ENCODE data around the gene SPRR4.
"Not testable (repeated sequence)": the region's sequence is repeated elsewhere in the genome, so short reads cannot be mapped to it uniquely, and the experiment has no call there.

SPRR4 gene

DNA sequence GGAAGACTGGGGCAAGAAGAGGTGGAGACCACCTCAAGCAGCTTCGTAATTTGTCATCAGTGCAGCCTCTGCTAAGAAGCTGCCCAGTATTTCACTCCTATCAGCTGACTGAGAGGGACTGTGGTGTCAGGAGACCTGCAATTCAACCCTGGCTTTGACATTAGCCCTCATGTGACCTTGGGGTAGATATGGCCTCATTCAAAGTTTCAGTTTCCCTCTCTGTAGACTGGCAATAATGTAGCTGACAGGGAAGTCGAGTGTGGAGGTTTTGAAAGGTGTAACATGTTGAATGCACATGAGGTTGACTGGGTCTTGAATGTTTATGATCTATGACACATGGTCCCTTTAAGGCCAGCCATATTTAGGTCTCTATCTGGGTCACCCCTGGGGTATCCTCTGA lies 2.2 kb upstream of the SPRR4 start:
- DNase-seq: no peak

DNA sequence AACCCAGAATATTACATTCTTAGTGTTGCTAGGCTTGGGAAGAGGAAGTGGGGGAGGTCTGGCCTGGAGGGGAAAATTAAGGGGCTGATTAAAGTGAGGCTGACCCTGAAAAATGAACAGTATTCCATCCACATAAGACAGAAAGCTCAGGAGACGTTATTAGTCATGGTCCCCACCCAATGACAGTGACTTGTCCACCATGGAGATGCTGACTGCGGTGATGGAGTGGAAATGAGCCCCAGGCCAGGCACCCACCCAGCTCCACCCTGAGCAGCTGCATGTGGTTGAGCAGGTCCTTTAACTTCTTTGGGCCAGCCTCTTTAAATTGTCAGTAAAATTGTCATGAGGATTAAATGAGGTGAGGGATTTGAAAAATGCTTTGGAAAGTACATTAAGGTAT lies 1.4 kb upstream of the SPRR4 start:
- DNase-seq: no peak

DNA sequence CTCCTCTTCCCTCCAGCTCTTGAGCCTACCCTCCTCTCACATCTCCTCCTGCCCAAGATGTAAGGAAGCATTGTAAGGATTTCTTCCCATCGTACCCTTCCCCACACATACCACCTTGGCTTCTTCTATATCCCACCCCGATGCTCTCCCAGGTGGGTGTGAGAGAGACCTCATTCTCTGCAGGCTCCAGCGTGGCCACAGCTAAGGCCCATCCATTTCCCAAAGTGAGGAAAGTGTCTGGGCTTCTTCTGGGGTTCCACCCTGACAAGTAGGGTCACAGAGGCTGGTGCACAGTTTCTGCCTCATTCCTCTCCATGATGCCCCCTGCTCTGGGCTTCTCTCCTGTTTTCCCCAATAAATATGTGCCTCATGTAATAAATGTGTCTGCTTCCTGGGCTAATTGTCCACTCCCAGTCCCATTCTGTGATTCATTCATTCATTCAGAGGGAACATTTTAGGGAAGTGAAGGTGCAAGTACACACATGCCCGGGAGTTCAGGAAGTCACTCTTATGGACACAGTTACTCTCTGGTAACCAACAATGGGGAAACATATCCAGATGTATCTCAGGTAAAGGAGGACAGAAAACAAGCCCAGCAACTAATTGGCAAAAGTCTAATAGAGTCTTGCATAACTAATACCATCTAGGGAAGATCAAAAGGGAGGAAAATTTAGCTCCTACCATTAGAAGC lies 1.9 kb downstream of the SPRR4 start:
- DNase-seq: no peak

DNA sequence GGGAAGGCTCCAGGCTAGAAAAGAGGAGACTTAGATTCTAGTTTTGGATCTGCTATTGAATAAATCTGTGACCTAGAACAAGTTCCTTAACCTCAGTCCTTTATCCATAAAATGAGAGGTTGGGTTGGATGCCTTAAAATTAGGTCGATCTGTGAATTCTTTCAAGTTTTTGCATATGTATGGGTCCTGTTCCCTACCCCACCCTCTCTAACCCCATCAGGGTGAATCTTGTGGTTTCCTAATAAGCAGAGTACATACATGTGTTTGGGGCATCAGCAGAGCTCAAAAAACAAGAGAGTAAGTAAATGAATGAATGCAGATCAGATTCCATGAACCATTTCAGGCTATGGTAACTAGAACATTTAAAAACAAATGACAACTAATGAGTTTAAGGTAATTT lies 6.2 kb downstream of the SPRR4 start:
- DNase-seq: no peak

DNA sequence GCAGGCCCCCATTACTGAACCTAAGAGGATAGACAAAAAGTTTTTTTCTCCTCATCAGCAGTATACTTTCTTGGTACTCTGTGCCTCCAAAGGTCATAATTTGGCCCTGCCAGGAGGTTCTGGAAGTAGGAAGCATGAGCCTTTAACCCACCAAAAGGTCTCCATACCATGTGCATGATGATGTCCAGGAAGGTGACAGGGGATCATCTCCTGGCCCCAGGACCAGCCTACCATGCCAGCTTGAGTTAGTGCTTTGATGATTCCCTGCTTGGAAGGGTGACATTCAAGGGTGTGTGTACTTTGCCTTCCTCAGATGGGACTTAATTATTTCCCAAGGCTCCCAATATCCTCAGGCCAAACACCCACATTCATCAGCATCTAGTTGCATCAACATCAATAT lies 7.2 kb downstream of the SPRR4 start:
- no peak for DNase-seq

DNA sequence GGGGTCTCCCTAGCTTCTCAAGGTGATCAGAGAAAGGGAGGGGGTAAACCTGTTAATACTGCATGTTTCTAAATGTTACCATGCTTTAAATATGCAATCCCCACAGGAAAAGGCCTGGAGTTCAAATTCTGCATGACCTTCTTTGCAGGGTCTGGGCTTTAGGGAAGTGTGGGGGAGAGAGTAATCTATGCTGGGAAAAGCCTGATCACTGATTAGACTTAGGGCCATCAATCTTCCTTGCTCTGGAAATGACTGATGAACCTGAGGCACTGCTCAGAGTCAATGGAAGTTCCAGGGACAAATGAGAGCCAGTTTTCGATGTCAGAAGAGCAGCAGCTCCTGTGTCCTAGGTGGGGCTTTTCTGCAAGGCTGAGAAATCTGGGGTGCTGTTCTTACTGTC lies 10.2 kb downstream of the SPRR4 start:
- no peak for DNase-seq

DNA sequence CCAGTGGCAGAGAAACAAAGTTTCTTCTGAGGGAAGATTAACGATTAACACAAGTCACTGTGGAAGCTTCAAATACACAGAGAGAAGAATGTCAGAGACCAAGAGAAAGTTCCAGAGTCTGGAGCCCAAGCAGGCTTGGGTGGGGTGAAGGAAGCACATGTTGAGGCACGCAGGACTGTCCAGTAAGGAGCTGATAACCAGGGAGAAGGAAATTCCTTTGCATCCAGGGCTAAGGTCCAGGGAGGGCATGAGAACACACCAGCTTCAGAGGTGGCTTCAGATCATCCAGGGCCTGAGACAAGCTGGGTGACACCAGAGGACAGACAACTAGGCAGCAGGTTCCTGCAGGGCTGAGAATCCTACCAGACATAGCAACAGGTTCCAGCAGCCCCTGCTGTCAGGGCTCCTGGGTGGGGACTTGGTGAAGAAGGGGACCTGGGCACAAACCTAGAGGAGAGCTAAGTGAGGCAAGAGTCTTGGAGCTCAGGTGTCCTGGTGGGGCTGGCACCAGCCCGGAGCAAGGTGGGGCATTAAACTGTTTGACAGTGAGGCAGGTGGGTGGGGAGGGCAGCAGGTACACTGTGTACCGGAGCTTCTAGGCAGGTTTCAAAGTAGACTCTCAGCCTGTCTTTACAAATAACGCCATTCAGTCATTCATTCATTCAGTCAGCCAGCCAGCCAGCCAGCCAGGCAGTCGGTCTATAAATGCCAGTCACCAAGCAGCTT lies 10.9 kb downstream of the SPRR4 start:
- DNase-seq: no peak

DNA sequence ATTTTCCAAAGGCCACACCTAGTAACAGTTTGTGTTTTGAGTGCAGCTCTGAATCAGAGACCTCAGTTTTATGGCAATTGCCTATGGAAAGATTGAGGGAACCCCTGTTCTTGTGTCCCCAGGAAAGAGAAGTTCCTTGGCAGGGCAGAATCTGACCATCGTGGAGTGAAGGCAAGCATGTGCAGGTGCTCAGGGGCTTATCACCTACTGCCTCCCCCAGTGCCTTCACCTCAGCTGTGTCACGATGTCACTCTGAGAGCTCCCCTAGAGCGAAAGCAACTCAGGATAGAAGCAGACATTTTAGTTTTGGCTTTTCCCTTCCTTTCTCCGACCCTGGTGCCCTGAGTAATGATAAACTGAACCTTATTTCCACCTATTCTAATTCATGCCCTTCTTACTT lies 11.6 kb downstream of the SPRR4 start:
- DNase-seq: no peak

DNA sequence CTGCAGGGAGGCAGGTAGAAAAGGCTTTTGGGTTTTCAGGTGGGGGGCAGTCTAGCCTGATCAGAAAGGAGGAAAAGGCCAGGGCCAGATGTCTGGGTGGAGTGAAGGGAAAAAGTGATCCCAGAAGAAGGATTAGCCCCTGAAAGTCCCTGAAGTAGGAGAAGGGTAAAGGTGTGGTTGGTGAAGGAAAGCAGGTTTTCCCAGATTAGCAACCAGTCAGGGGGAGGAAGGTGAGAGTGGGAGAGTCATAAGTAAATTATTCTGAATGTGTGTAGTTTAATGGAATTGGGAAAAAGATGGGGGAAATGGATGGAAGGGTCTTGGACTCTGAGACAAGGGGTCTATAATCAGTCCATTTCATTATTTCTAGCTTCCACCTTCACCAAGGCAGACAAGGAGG lies 12.8 kb downstream of the SPRR4 start:
- no peak for DNase-seq

DNA sequence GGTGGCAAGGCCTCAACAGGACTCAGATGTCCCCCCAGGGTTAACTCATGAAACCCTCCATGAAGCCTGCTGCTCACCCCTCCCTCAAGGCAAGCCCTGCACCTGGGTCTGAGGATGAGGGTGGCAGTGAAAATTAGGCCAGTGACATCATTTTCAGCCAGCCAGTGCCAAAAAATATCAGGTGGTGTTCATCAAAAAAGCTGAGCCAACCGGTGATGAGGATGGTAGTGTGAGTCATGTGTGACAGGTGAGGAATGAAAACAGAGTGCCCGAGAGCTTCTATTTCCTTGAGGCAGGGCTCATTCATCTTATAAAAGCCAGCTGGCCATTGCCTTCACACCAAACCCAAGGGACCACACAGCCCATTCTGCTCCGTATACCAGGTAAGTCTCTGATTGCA lies 13.3 kb downstream of the SPRR4 start, which contains the start of gene SPRR1A:
SPRR1A (plus strand) TSS at position 339 of the 400 bp plus-strand sequence. CDS start 1,150 bp downstream, outside the sequence.
- no peak for DNase-seq

DNA sequence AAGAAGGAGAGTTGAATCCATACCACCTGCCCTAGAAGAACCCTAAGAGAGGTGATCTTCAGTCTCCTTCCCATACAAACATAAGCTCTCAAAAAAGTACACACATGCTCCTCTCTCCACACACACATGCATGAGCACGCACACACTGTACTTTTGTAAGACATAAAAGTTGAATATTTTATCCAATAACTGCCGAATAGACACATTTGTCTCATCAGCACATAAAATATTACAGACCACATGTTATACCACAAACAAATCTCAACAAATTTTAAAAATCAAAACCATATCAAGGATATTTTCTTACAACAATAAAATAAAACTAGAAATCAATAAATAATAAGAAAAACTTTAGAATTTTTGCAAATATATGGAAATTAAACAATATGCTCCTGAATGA lies 16.1 kb downstream of the SPRR4 start:
- no peak for DNase-seq

DNA sequence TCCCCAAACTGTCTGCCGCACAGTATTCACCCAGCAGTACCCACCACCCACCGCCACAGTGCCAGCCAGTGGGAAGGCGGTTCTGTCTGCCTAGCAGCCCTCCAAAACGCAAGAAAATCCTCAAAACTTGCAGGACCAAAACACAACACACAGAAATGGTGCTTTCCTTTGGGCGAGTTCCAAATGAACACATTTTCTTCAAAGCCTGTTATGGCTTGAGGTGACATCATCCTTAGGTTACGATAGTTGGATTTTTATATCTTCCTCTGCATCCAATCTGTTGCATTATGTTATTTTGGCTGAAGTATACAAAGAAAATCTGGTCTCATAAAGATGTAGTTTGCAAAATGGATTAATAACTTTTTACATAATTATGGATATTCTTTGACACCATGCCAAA lies 22.7 kb downstream of the SPRR4 start:
- DNase-seq: no peak

DNA sequence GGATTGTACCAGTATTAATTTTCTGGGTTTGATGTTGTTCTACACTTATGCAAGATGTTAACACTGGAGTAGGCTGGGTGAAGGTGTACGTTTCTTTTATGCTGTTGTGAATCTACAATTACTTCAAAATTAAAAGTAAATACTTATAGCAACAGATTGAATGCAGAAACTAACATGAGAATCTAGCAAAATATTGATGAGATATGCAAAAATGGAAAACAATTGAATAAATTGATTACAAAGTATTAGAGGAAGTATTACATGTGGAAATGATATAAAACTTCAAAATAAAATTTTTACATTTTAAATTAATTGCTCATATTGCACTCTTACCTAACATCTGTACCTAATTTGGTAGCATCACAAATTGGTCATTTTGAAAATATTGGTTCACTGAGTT lies 25.4 kb downstream of the SPRR4 start:
- DNase-seq: no peak

DNA sequence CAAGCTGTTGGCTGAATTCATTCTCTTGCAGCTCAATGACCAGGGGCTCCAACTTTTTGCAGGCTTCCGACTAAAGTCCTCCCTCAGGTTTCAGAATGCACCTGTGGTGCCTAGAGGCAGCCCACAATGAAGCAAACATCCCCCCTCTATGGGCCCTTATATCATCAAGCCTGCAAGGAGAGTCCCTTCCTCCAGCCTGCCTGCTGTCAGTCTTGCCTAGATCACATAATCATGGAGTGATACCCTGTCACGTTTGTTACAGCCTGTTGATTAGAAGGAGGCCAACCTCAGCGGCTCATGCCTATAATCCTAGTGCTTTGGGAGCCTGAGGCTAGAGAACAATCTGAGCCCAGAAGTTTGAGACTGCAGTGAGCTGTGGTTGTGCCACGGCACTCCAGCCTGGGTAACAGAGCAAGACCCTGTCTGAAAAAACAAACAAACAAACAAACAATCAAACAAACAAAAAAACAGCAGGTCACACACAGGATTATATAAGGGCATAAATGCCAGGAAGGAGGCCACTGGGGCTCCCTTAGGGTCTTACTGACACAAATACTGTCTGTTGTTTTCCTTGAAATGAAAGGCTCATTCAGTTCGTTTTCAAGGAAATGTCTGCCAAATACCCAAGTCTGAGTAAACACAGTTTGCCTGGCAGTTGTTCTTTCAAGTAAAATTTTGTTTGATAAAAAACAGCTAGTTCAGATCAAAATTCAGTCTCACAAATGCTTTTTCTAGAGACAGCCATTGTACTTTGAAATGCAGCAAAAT lies 26.4 kb downstream of the SPRR4 start:
- DNase-seq: no peak

DNA sequence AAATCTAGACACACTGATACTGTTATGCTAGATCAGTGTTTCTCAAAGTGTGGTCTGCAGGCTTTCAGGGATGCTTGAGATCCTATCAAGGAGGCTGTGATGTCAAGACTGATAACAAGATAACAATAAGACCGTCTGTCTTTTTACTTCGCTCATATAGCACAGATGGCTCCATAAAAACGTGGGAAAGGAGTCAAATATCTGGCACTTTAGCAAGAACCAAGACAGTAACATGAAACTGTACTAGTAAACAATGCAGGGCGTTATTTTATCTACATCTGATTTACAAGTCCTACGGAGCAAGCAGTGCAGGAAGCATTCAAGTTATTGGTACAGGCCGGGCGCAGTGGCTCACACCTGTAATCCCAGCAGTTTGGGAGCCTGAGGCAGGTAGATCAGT lies 27.5 kb downstream of the SPRR4 start:
- DNase-seq: no peak

DNA sequence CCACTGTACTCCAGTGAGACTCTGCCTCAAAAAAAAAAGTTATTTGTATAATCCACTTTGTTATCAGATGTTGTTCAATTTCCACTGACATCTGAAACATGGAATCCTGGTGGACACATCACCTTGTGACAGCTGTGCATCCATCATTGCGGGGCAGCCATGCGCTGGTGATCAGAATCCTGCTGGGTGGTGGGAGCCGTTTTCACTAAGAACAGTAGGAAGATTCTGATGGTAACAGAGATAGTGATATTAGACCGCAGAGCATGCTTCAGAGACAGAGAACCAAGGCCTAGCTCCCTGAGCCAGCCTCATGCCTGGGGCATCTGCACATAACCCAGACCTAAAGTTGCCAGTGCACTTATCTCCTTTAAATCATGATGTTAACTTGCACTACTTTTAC lies 28.0 kb downstream of the SPRR4 start:
- DNase-seq: no peak

DNA sequence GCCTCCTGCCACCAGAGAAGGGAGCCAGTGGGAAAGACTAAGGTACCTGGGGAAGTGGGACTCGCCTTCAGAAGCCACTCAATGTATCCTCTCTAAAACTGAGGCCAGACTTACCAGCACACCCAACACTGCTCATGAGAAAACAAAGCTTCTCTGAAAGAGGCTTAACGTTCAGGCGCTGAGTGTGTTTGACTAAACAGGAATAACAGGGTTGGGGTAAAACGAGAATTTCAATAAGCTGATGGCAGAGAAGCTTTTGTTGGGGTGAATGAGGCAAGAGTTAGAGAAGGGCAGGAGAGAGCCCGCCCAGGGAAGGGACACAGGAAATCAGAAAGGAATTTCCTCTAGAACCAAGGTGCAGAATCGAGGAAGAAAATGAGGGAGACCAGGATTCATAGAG lies 29.4 kb downstream of the SPRR4 start:
- DNase-seq: no peak

DNA sequence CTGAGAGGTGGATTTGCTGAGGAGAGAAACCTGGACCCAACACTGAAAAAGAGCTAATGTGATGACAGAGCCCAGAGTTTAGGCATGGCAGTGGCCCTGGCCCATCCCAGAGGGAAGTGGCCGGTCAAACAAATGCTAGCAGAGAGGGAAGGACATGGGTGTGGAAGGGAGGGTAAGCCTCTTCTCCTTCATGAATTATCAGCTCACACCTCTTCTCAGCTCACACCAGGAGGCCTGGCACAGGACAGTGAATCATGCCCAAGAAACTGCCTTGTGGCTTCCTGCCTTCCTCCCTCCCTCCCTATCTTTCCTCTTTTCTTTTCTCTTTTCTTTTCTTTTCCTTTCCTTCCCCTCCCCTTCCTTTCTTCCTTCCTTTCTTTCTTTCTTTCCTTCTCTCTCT lies 29.8 kb downstream of the SPRR4 start:
- DNase-seq: no peak

DNA sequence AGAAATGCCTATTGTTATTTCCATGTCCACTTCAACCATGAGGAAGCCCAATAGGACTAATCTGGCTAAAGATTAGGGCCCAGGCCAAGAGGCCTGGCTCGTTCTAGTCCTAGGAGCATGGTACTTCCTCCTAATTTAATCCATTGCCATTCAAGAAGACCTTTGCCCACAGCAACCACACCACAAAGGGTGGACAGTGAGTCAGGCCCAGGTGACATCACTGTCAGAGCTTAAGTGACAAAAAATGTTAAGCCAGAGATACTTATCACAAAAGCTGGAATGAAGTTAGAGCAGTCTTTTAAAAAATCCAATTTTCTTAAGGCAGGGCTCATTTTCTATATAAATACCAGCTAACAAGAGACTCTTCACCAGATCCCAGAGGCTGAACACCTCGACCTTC lies 30.9 kb downstream of the SPRR4 start, which contains the start of gene SPRR3:
SPRR3 (plus strand) TSS at position 368 of the 400 bp plus-strand sequence. CDS start 1,272 bp downstream, outside the sequence.
- DNase-seq: no peak

DNA sequence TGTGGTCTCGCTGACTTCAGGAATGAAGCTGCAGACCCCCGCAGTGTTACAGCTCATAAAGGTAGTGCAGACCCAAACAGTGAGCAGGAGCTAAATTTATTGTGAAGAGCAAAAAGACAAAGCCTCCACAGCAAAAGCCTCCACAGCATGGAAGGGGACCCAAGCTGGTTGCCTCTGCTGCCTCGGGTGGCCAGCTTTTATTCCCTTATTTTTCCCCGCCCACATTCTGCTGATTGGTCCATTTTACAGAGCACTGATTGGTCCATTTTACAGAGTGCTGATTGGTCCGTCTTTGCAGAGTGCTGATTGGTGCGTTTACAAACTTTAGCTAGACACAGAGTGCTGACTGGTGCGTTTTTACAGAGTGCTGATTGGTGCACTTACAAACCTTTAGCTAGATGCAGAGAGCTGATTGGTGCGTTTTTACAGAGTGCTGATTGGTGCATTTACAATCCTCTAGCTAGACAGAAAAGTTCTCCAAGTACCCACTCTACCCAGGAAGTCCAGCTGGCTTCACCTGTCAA lies 40.8 kb downstream of the SPRR4 start:
- not testable (repeated sequence) for DNase-seq

DNA sequence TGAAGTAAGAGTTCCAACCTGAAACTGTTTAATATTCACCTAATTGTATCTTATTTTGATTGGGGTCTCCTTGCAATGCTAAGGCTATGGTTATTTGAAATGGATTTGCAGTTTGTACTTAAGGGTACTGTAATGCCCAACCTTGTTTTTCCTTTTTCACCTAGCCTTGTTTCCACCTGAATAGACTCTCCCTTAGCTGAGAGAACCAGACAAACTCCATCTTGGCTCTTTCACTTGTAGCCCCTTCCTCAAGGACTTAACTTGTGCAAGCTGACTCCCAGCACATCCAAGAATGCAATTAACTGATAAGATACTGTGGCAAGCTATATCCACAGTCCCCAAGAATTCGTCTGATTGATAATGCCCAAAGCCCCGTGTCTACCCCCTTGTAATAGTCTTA lies 51.4 kb downstream of the SPRR4 start:
- DNase-seq: not testable (repeated sequence)
